Measurements from ENCODE around the gene PDK3. TPM values are rescaled to one million over a fixed set of nuclear protein-coding genes. Genes with fewer than 3 reads are reported as not detected.

Gene PDK3
- total and polyA plus RNA-seq, 4 donors, result 4.6 to 18.9 (median 12.1) TPM

- no peak overlapping the region for H3K9ac ChIP-seq (ENCODE audit: insufficient read depth in 1 of 2, low read length in 2 of 2)
- no peak overlapping the region for H3K4me3 ChIP-seq
- H3K36me3 ChIP-seq (ENCODE audit: control insufficient read depth in 4 of 4, insufficient read depth in 4 of 4, low read length in 4 of 4), result no peaks in the 10 kb centered on the region
- WGBS, 2 donors, result 73 to 82% methylated on average over 9 of the region's 9 CpGs
- H3K27me3 ChIP-seq (ENCODE audit: control insufficient read depth in 3 of 3, insufficient read depth in 3 of 3, low read length in 2 of 3), result peaks cover 0 to 33% (median 4%) of the 10 kb centered on the region in 3 donors
- peaks cover 0 to 3% (median 0%) of the 10 kb centered on the region in 4 donors for H3K9me3 ChIP-seq (ENCODE audit: control insufficient read depth in 4 of 4, insufficient read depth in 3 of 4, low read length in 3 of 4)
- no peak for DNase-seq
- no peak overlapping the region for H3K27ac ChIP-seq (ENCODE audit: low read depth in 1 of 2, low read length in 1 of 2)
- no peaks in the 10 kb centered on the region for H3K4me1 ChIP-seq (ENCODE audit: control insufficient read depth in 5 of 5, insufficient read depth in 5 of 5, low read length in 5 of 5)
- no peak for ATAC-seq (ENCODE audit: insufficient read depth, low FRiP score)
- no peak for TF ChIP-seq CTCF (IDR thresholded peaks at IDR 0.05; ENCODE audit: control extremely low read depth, extremely low read depth)
Measured at GRCh38 chrX:24577091-24577490, 112.0 kb downstream of the PDK3 start.

Small RNA genes lying within 50 kb of the gene (small RNA-seq; reads per million reads assigned to genes)
- gene SNRPEP9 (ENCODE audit: low replicate concordance), result not detected

Other genes with a start within 250 kb of the PDK3 start
- not detected for gene SUPT20HL2, start 151.2 kb upstream of the PDK3 start, total RNA-seq
- not detected for gene SUPT20HL2, start 151.2 kb upstream of the PDK3 start, polyA plus RNA-seq
- not detected for gene SUPT20HL1, start 104.6 kb upstream of the PDK3 start, total RNA-seq
- not detected for gene SUPT20HL1, start 104.6 kb upstream of the PDK3 start, polyA plus RNA-seq
- gene PCYT1B, start 182.1 kb downstream of the PDK3 start, total RNA-seq, result 1 to 10 TPM; 3.8 to 5.0 TPM
- gene PCYT1B, start 182.1 kb downstream of the PDK3 start, polyA plus RNA-seq, result 1 to 10 TPM in 1 of 2 donors, under 1 TPM in 1; 0.35 to 1.1 TPM
- gene POLA1, start 228.6 kb downstream of the PDK3 start, total RNA-seq, result 10 to 100 TPM in 1 of 2 donors, 1 to 10 TPM in 1; 8.6 to 18.7 TPM
- 1 to 10 TPM; 2.4 to 3.7 TPM for gene POLA1, start 228.6 kb downstream of the PDK3 start, polyA plus RNA-seq